Measurements from ENCODE around the gene MCF2L. TPM values are rescaled to one million over a fixed set of nuclear protein-coding genes. Genes with fewer than 3 reads are reported as not detected.

MCF2L gene
- total and polyA plus RNA-seq, 10 of the 15 experiments (the other 5 are each of a cell fraction or from before 2014, with no cell fraction given), result 0.06 to 1.1 (median 0.21) TPM; not detected in 2

GRCh38 chr13:113109151-113110047, 140.4 kb downstream of the MCF2L start:
- ATAC-seq (no peak), FAIRE-seq (no peak), DNase-seq (ENCODE audit: low read depth, low spot score) (no peak)
- Histone ChIP-seq H4K20me1 (ENCODE audit: control insufficient read depth, insufficient read depth) (no peaks in the 10 kb centered on the region), H3K4me1 (ENCODE audit: control insufficient read depth, insufficient read depth, low read length) (no peaks in the 10 kb centered on the region), H3K9ac (ENCODE audit: control insufficient read depth, insufficient read depth, low read length) (no peak overlapping the region), H3K79me2 (ENCODE audit: control insufficient read depth, insufficient read depth, low read length) (no peaks in the 10 kb centered on the region), H3K4me2 (ENCODE audit: control insufficient read depth, insufficient read depth) (no peak overlapping the region), H3K4me3 (no peak overlapping the region), H3K27ac (ENCODE audit: control insufficient read depth, insufficient read depth) (no peak overlapping the region), H3K9me3 (replicated peaks; ENCODE audit: control insufficient read depth, insufficient read depth, low read length) (peaks cover 1% of the 10 kb centered on the region; the same call in 1 of the 3 replicates), H3K27me3 (replicated peaks in 1 of 2; ENCODE audit: control insufficient read depth in 2 of 2, insufficient read depth in 2 of 2, low read length in 1 of 2) (no peaks in the 10 kb centered on the region), H2AFZ (ENCODE audit: control insufficient read depth, low read depth, low read length) (no peak overlapping the region), H3K36me3 (ENCODE audit: control insufficient read depth in 2 of 2, insufficient read depth in 2 of 2, low read length in 1 of 2) (no peaks in the 10 kb centered on the region)
- 85% methylated on average over 50 of the region's 73 CpGs for WGBS (ENCODE audit: insufficient coverage, insufficient replicate concordance, low lambda C conversion rate, missing lambda C conversion rate)
- POLR2A ChIA-PET, result no interaction called here
- RAD21 ChIA-PET (ENCODE audit: unreplicated experiment), result no interaction called here
- CTCF ChIA-PET, result no interaction called here
- TF ChIP-seq NR2C1 (IDR thresholded peaks at IDR 0.05), result no peak
- no peak for TF ChIP-seq KAT2A (conservative IDR thresholded peaks at IDR 0.05; ENCODE audit: control insufficient read depth, low read depth, low read length)
- no peak for TF ChIP-seq ELK1 (IDR thresholded peaks at IDR 0.05; ENCODE audit: low read depth, low read length)
- TF ChIP-seq MYB (IDR thresholded peaks at IDR 0.05; ENCODE audit: borderline replicate concordance, low read depth, low read length), result no peak
- no peak for TF ChIP-seq TARDBP (IDR thresholded peaks at IDR 0.05; ENCODE audit: borderline replicate concordance)
- in situ Hi-C loops (cut with MboI) (no loop called here), intact Hi-C loops (cut with micrococcal nuclease; ENCODE audit: unreplicated experiment) (no loop called here)
- SMC1A ChIA-PET (ENCODE audit: uncharacterized antibody, unreplicated experiment), result no interaction called here
- BruUV-seq (replicated peaks), result no TSS peak
